DMS53 (cell line): ENCODE data around the gene CHRNA5.
A peak's percentile ranks its signal among the peaks of the same experiment; 100 is the strongest.
"Not testable (repeated sequence)": the region's sequence is repeated elsewhere in the genome, so short reads cannot be mapped to it uniquely, and the experiment has no call there.

Experiments used
- DNase-seq: peaks from one replicate; lab custom pipeline; 2025; lab: John Stamatoyannopoulos, UW

Gene CHRNA5

GRCh38 chr15:78565097-78565950, at the start of gene CHRNA5:
TSS of gene CHRNA5 (plus strand) at chr15:78565520. CDS start at chr15:78565720, 200 bp downstream.
- peak; percentile 94 for DNase-seq

GRCh38 chr15:78520035-78520434, 45.3 kb upstream of the CHRNA5 start:
- not testable (repeated sequence) for DNase-seq

GRCh38 chr15:78524230-78524629, 41.1 kb upstream of the CHRNA5 start:
- no peak for DNase-seq

DNA sequence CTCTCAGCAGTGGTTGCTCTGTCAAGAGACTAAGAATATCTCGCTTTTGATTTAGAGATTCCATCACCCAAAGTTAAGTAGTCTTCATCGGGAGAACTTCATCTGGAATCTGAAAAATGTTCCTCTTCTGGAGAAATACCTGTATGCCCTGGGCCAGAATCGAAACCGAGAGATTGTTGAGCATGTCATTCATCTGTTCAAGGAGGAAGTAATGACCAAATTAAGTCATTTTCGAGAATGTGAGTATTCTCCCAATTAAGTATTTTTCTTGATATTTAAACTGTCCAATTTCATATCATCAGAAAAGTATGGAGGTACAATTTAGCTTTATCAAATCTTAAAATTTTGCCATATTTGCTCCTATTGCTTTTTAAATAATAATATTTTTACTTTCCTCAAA, 38.0 kb upstream of the CHRNA5 start:
- no peak for DNase-seq

- DNase-seq: no peak
These were observed 32.0 kb upstream of the CHRNA5 start for GRCh38 chr15:78533331-78533730.

DNA sequence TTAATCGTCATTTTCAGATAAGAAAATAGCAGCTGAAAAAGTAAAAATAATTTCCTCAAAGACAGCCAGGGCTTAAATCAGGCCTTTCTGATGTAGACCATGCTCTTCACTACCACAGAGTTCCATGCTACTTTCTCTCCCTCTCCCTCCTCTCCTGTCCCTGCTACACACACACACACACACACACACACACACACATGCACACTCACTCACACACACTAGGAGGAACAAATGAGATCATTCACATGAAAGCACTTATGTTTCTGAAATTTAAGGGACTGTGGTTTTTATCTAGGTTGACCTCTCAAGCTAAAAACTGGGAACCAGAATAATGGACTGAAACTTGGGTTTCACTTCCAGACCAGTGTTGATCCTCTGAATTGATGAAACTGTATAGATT, 29.2 kb upstream of the CHRNA5 start:
- no peak for DNase-seq

GRCh38 chr15:78537266-78537905, 27.9 kb upstream of the CHRNA5 start:
- no peak for DNase-seq

DNA sequence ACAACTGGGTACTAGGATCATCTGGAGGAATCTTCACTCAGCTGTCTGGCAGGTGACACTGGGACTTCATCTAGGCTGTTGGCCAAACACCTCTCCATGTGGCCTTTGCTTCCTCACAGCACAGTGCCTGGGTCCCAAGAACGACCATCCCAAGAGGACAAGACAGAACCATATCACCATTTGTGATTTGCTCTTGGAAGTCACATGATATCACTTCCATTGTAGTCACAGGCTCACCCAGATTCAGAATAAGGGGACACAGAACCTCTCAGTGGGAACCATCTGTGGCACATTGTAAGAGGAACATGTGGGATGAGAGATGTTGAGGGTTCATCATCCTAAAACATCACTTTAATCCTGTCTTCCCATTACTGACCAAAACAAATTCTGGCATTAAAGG, 27.0 kb upstream of the CHRNA5 start:
- DNase-seq: no peak

DNA sequence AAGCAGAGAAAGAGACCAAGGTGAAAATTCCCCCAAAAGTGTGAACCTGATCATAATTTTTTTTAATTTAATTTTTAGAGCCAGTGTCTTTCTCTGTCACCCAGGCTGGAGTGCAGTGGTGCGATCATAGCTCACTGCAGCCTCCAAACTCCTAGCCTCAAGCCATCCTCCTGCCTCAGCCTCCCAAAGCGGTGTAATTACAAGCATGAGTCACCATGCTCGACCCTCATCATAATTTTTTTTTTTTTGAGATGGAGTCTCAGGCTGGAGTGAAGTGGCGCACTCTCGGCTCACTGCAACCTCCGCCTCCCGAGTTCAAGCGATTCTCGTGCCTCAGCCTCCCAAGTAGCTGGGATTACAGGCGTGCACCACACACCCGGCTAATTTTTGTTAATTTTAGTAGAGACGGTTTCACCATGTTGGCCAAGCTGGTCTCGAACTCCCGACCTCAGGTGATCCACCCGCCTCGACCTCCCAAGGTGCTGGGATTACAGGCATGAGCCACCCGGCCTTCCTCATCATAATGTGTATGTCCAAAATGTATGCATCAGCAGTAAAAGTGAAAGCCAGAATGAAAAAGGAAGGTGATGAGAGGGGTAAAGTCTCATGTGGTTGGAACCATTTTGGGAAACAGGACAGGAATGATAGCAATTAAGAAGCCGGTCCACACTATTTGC, 25.7 kb upstream of the CHRNA5 start:
- DNase-seq: not testable (repeated sequence)

DNA sequence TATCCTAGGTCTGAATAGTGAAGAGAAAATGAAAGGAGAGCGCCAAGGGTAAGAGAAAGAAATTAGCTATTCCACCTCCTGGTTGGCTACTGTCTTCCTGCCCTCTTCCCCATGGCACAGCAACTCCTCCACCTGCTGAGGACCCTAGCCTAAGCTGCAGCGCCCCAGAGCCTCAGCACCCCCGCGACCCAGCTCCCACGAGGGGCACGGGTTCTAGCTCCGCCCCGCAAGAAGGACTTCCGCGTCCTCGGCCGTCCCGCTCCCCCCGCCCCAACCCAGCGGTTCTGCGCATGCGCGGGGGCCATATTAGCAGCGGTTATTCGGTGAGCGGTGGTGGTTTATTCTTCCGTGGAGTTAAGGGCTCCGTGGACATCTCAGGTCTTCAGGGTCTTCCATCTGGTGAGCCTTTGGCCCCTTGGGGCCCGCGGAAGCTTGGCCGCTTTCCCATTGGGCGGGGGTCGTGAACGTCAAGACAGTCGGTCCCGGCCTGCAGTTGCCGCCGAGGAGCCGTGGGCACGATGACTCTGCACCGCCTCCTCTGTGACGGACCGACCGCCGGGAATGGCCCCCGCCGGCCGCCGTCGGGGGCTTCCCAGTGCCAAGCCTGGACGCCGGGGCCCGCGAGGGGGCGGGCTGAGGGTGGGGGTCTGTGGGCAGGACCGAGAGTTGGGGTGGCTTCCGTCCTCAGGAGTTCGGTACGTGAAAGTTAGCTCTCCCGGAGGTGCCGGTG, 25.0 kb upstream of the CHRNA5 start, which contains the start of gene PSMA4:
PSMA4 (plus strand) TSS at position 304 of the 730 bp plus-strand sequence. CDS start 1,484 bp downstream, outside the sequence.
- DNase-seq: peak; percentile 88

GRCh38 chr15:78540871-78541743, 24.2 kb upstream of the CHRNA5 start:
- no peak for DNase-seq

GRCh38 chr15:78541744-78542034, 23.6 kb upstream of the CHRNA5 start:
- DNase-seq: no peak

- DNase-seq: no peak
These were observed 22.7 kb upstream of the CHRNA5 start for GRCh38 chr15:78542647-78543046.

DNA sequence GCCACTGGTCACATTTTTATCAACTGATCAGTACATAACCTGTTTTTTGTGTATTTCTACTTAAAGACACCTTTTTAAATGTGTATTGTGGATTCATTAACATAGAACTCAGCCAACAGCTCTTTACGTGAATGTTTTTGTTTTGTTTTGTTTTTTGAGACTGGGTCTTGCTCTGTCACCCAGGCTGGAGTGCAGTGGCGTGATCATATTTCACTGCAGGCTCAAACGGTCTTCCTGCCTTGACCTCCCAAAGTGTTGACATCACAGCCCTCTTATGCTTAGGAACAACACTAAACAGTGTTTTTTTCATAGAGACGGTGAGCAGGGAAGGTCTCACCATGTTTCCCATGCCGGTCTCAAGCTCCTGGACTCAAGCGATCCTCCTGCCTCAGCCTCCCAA, 15.1 kb upstream of the CHRNA5 start:
- DNase-seq: no peak

DNA sequence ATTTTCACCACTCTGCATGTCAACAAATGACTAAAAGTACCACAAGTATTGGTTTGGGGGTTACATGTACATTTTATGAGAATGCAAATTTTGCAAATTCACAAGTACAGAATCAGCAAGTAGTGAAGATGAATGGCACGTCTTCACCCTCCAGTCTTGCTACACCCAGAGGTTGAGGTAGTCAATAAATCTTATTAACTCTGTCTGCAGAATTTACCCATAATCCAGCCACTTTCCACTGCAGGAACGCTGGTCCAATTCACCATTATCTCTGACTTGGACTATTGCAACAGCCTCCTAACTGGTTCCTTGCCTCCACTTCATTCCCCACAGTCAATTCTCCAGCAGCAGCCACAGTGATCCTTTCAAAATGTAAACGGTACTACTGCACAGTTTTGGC, 14.5 kb upstream of the CHRNA5 start:
- no peak for DNase-seq

- DNase-seq: no peak
These were observed 13.4 kb upstream of the CHRNA5 start for GRCh38 chr15:78551902-78552301.

DNA sequence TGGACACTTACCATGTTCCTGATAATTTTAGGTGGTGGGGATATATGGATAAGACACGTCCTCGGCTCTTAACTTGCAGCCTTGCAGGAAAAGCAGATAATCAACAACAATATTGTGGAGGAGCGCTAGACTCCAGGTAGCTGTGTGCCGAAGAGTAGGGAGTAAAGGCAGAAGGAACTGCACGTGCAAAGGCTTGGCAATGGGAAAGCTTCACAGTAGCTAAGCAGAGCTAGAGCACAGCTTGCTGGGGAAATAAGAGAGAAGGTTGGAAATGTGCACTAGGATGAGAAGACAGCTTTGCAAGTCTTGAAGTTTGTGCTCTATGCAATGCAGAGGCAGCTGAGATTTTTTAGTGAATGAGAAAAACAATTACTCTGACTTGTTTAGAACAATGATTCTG, 12.7 kb upstream of the CHRNA5 start:
- DNase-seq: no peak

- DNase-seq: not testable (repeated sequence)
These were observed 5.1 kb upstream of the CHRNA5 start for GRCh38 chr15:78560201-78560600.

- DNase-seq: no peak
These were observed 3.8 kb upstream of the CHRNA5 start for GRCh38 chr15:78561490-78561889.

DNA sequence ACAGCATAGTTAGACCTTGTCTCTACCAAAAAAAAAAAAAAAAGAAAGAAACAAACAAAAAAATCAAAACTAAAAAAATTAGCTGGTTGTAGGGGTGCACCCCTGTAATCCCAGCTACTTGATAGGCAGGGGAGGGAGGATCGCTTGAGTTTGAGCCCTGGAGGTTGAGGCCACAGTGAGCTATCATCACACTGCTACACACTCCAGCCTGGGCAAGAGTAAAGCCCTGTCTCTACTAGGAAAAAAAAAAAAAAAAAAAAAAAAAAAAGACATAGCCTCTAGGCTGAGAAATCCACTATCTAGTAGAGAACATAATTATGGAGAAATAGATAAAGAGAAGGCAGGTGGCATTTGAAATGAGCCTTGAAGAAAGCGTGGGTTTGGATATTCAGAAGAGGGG, 2.2 kb upstream of the CHRNA5 start:
- no peak for DNase-seq

- peak; percentile 21 for DNase-seq
These were observed 600 bp upstream of the CHRNA5 start for GRCh38 chr15:78564743-78565096.
